Pulmonary artery endothelial cell (primary cell): Measurements from ENCODE around the gene KANK3. TPM values are rescaled to one million over a fixed set of nuclear protein-coding genes. Genes with fewer than 3 reads are reported as not detected.
A peak's percentile ranks its signal among the peaks of the same experiment; 100 is the strongest.
"Not testable (repeated sequence)": the region's sequence is repeated elsewhere in the genome, so short reads cannot be mapped to it uniquely, and the experiment has no call there.

Experiments used
- DNase-seq: peaks from one replicate; pipeline ENCODE4 v3.0.0-alpha.2; 2011; ENCODE audit warnings: low read depth, low spot score
- total RNA-seq: library from RNA; depleted of rRNA; stranded (reverse); fragments of >200 nt; gene quantifications from 2 replicates; pipeline ENCODE4 v1.2.3, GENCODE V29; 2014

KANK3 gene
- total RNA-seq: 12.1 and 18.4 TPM in 2 replicates

DNA sequence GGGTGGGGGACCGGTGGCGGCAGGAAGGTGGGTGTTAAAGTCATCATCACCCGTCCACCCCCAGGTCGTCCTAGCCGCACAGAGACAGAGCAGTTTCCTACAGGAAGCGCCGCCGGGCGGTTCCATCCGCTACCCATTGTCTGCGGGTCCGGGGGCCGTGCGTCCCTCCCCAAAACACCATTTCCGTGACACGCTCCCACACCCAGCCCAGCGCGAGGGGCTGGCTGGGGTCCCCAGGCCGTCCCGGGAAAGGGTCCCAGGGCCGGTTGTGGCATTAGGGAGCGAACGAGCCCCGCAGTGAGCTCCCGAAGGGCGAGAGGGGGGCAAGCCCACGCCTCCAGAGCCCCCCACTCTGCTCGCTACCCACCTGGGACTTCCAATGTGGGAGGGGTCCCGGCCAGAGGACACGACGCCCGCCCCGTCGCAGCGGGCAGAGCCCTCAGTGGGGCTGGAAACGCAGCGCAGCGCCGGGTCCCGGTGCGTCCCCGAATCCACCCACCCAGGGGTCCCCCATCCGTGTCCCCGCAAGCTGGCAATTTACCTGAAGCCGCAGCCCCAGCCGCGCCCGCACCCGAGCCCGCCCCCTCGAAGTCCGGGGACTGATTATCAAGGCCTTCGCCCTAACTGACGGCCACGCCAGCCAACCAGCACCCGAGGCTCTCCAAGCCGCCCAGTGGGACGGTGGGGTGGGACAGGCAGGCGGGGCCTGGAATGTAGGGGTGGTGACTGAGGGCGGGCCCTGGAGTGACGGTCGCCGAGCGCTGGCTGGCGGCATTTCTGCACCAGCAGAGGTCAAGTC lies at the start of gene KANK3:
Gene KANK3 (minus strand): TSS at position 579 of the 799 bp plus-strand sequence. CDS start 5,434 bp downstream, outside the sequence.
- peak; percentile 93 for DNase-seq

DNA sequence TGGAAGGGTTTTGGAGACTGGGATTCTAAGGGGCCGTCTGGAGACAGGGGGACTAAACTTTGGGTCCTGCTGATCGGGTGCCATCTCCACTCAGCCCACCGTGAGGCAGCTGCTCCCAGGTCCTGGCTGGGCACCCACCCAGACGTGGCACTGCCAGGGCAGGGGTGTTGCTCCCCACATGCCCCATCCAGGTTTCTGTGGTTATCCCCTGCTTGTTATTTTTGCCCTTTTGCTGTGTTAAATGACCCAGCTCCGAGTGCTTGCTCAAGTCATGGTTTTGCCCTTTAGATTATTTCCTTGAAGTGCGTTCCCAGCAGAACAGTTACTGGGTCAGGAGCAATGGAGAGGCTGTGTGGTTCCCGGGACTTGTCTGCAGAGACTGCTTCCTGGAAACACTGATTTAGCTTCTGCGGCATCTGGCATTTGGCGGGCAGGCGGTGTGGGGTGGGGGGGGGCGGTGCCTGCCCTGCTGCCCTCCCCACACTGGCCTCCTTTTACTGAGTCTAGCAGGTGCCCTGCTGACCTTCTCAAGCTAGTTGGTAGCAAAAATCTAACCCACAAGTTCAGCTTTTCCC lies 49.0 kb upstream of the KANK3 start:
- no peak for DNase-seq

DNA sequence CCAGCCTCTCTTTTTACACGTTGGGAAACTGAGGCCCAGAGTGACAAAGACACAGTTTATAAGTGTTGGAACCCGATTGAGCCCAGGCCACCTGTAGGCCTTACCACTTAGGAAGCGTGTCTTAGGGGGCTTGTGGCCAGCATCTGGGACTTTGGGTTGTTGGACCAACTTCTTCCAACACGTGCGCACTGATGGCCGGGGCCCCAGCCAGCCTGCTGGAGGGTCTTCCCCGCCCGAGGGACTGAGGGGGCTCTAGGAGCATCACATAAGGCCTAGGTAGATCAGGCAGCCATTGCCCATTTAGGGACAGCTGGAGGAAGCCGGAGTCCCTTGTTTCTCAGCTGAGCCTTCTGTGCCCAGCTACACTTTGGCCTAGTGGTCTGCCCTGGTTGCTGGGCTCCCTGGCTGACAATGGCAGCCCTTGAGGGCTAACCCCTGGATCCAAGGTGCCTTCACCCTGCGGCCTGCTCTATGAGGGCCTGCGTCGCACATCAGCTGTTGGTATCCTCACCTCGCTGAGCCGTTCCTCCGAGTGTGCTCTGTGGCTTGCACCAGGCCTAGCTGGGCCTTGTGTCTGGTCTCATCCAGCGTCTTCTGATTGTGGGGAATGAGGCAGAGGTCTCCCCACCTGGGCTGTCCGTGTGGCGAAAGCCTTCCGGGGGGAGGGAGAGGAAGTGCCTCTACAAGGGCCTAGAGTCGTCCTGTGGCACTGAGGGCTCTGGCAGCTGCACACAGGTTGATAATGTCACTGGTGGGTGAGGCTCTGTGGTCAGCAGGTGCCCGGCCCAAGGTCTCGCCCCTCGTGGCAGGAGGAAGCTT lies 48.3 kb upstream of the KANK3 start:
- no peak for DNase-seq

DNA sequence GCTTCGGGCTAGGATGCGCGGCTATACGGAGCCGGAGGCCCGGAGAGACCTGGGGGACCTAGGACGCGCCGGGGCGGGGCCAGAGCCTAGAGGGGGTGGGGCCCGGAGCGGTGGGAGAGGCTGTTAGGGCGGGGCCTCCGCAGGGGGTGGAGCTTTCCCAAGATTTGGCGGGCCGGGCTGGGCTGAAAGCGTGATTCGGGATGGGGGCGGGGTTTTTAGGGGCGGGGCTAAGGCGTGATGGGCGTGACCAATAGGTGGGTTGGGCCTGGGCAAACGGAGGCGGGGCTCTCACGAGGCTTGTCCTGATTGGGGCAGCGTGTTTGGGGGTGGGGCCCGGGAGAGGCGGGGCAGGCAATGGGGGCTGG lies 47.5 kb upstream of the KANK3 start:
- DNase-seq: peak; percentile 79

DNA sequence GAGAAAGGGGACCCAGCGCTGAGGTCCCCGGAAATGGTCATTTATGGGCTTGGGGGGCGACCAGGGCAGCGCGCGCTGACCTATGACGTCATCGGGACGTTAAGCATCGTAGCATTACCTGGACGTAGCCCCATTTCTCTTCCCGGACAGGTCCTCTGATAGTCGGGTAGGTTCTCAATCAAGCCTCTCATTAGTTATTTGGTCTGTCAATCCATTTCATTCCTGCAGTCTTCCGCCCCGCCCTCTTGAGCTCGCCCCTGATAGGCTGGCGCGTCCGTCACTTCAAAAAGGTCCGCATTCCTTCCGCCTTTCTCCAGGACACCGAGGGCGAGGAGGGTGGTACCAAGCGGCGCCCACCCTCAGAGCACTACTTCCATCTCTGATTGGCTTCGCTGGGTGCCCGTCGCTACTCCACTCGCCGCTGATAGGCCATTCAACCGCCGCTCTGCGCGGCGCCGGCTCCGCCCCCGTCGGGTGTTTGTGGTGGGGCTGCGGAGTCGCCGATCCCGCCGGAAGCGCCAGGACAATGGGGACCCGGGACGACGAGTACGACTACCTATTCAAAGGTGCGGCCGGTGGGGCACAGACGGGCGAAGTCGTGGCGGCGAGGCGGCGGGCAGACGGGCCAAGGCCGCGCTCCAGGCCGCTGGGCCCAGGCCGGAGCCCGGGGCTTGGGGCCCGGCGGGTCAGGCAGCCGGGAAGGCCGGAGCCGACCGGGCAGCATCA lies 47.0 kb upstream of the KANK3 start, which contains the start of gene RAB11B:
Gene RAB11B (plus strand): TSS at position 470 of the 726 bp plus-strand sequence. CDS start 57 bp downstream, at position 527.
- DNase-seq: peak; percentile 99

DNA sequence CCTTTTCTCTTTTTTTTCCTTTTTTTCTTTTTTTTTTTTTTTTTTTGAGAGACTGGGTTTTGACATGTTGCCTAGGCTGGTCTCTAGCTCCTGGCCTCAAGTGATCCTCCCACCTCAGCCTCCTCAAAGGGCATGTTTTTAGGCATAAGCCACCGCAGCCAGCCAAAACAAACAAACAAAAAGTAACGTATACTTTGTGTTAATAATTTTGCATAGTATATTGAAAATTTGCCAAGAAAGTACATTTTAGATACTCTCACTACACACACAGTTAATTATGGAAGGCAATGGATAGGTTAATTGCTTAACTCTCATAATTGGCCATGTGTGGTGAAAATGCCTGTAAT lies 45.5 kb upstream of the KANK3 start:
- DNase-seq: no peak

DNA sequence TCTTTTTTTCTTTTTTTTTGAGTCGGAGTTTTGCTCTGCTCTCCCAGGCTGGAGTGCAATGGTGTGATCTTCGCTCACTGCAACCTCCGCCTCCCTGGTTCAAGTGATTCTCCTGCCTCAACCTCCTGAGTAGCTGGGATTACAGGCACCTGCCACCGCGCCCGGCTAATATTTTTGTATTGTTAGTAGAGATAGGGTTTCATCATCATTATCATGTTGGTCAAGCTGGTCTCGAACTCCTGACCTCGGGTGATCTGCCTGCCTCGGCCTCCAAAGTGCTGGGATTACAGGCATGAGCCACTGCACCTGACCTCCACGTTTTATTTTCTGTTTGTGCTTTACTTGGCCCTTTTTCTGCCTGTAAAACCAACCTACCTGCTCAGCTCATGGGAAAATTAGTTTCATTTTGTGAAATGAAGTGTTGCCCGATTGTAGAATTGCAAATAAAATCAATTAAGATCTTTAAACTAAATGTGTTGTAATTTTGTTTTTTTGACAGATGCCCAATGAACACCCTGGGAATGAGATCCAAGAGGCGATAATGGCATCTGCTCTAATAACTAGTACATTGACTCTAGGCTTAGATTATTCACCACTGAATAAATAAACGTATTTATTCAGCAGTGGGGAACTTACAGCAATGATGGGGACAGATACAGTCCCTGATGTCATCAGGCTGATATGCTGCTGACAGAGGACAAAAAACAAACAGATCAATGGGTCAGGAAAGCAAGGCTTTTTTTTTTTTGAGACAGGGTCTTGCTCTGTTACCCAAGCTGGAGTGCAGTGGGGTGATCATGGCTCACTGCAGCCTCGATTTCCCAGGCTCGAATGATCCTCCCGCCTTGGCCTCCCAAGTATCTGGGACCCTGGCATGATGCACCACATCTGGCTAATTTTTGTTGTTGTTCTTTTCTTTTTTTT lies 44.9 kb upstream of the KANK3 start:
- DNase-seq: no peak

DNA sequence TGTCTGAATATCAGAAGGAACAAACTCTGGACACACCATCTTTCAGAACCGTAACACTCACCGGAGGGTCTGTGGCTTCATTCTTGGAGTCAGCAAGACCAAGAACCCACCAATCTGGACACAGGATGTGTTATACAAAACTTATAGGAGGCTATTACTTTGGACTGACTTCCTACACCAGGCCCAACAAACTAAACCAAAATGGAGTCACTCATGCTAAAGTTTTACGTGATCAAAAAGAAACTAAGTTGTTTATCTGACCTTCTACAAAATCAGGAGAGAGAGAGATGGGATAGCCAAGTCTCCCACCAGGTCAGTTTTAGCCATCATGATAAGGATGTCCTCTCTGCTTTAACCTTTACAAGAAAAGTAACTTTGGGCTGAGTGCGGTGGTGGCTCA lies 43.9 kb upstream of the KANK3 start:
- DNase-seq: no peak

DNA sequence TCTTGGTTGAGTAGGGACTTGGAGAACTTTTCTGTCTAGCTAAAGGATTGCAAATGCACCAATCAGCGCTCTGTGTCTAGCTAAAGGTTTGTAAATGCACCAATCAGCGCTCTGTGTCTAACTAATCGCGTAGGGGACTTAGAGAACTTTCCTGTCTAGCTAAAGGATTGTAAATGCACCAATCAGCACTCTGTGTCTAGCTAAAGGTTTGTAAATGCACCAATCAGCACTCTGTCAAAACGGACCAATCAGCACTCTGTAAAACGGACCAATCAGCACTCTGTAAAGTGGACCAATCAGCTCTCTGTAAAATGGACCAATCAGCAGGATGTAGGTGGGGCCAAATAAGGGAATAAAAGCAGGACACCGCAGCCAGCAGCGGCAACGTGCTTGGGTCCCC lies 43.4 kb upstream of the KANK3 start:
- not testable (repeated sequence) for DNase-seq

DNA sequence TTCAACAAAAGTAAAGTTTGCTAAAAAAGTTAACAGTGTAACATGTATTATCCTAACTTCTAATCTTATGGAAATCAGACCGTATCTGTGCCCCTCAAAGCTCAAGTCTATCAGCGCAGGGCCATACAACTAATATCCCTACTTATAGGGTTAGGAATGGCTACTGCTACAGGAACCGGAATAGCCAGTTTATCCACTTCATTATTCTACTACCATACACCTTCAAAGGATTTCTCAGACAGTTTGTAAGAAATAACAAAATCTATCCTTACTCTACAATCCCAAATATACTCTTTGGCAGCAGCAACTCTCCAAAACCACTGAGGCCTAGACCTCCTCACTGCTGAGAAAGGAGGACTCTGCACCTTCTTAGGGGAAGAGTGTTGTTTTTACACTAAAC lies 42.5 kb upstream of the KANK3 start:
- not testable (repeated sequence) for DNase-seq

DNA sequence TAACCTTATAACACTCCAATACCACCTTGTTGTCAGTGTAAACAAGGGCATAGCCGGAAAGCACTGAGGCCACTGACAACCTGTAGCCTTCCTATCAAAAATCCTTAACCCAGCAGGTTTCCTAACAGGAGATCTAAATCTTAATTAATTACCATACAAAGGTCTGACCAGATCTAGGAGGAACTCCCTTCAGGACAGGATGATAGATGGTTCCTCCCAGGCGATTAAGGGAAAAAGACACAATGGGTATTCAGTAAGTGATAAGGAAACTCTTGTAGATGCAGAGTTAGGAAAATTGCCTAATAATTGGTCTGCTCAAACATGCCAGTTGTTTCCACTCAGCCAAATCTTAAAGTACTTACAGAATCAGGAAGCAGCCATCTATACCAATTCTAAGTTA lies 42.0 kb upstream of the KANK3 start:
- DNase-seq: not testable (repeated sequence)

DNA sequence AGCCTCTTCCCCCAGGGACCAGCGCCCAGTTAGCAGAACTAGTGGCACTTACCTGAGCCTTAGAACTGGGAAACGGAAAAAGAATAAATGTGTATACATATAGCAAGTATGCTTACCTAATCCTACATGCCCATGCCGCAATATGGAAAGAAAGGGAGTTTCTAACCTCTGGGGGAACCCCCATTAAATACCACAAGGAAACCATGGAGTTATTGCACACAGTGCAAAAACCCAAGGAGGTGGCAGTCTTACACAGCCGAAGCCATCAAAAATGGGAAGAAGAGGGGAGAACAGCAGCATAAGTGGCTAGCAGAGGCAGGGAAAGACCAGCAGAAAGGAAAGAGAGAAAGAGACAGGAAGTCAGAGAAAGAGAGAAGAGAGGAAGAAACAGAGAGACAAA lies 41.5 kb upstream of the KANK3 start:
- DNase-seq: not testable (repeated sequence)

DNA sequence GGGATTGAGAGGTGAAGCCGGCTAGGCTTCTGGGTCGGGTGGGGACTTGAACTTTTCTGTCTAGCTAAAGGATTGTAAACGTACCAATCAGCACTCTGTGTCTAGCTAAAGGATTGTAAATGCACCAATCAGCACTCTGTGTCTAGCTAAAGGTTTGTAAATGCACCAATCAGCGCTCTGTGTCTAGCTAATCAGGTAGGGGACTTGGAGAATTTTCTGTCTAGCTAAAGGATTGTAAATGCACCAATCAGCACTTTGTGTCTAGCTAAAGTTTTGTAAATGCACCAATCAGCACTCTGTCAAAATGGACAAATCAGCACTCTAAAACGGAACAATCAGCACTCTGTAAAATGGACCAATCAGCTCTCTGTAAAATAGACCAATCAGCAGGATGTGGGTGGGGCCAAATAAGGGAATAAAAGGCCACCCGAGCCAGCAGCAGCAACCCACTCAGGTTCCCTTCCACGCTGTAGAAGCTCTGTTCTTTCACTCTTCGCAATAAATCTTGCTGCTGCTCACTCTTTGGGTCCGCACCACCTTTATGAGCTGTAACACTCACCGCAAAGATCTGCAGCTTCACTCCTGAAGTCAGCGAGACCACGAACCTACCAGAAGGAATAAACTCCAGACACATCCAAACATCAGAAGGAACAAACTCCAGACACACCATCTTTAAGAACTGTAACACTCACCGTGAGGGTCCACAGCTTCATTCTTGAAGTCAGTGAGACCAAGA lies 36.3 kb upstream of the KANK3 start:
- DNase-seq: not testable (repeated sequence)

DNA sequence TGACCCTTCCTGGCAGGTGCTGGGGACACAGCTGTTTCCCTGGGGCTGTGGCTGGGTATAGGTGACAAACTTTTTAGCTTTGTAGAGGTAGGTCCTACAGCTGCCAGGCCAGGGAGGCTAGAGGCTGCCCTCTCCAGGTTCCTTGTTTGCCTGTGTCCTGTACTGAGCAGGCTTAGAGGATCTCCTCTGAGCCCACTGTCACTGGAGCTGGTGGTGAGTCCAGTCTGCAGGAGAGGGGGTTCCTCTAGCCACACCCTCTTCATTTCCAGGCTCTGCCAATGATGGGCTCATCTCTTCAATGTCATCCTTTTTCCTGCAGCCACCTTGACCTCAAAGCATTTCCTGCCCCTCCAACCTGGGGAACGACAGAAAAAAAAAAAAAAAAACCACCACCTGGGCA lies 34.5 kb upstream of the KANK3 start:
- DNase-seq: no peak

DNA sequence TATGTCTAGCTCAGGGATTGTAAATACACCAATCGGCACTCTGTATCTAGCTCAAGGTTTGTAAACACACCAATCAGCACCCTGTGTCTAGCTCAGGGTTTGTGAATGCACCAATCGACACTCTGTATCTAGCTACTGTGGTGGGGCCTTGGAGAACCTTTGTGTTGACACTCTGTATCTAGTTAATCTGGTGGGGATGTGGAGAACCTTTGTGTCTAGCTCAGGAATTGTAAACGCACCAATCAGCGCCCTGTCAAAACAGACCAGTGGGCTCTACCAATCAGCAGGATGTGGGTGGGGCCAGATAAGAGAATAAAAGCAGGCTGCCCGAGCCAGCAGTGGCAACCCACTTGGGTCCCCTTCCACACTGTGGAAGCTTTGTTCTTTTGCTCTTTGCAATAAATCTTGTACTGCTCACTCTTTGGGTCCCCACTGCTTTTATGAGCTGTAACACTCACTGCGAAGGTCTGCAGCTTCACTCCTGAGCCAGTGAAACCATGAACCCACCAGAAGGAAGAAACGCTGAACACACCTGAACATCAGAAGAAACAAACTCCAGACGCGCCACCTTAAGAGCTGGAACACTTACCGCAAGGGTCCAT lies 33.4 kb upstream of the KANK3 start:
- not testable (repeated sequence) for DNase-seq

DNA sequence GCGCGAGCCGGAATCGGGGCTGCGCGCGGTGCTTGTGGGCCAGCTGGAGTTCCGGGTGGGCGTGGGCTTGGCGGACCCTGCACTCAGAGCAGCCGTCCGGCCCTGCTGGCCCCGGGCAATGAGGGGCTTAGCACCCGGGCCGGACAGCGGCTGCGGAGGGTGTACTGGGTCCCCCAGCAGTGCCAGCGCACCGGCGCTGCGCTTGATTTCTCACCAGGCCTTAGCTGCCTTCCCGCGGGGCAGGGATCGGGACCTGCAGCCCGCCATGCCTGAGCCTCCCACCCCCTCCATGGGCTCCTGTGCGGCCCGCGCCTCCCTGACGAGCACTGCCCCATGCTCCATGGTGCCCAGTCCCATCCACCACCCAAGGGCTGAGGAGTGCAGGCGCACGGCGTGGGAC lies 32.7 kb upstream of the KANK3 start:
- not testable (repeated sequence) for DNase-seq

DNA sequence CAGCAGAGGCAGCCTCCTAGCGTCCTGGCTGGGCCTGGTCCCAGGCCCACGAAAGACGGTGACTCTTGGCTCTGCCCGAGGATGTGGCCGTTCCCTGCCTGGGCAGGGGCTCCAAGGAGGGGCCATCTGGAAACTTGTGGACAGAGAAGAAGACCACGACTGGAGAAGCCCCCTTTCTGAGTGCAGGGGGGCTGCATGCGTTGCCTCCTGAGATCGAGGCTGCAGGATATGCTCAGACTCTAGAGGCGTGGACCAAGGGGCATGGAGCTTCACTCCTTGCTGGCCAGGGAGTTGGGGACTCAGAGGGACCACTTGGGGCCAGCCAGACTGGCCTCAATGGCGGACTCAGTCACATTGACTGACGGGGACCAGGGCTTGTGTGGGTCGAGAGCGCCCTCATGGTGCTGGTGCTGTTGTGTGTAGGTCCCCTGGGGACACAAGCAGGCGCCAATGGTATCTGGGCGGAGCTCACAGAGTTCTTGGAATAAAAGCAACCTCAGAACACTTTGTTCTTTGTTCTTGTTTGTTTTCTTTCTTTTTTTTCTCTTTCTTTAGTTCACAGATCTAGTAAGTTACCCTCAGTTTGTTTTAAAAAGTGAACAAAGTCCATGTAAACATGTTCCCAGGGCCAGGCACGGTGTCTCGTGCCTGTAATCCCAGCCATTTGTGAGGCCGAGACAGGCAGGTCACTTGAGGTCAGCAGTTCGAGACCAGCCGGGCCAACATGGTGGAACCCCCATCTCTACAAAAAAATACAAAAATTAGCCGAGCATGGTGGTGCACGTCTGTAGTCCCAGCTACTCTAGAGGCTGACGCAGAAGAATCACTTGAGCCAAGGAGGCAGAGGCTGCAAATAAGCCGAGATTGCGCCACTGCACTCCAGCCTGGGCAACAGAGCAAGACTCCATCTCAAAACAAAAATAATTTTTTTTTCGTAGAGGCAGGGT lies 31.1 kb upstream of the KANK3 start:
- no peak for DNase-seq
